C4-2B (cell line): Measurements from ENCODE around the gene ZNRF1.

Experiments used
- ZFX ChIP-seq: fragments of 450-650 bp; IDR thresholded peaks from 2 replicates; pipeline ENCODE4 v1.6.1; 2017
- TF ChIP-seq, protein P1 (sequence below): fragments of 450-650 bp; conservative IDR thresholded peaks from 2 replicates; pipeline ENCODE4 v1.5.1; 2017; ENCODE audit warnings: mild to moderate bottlenecking

DNA sequence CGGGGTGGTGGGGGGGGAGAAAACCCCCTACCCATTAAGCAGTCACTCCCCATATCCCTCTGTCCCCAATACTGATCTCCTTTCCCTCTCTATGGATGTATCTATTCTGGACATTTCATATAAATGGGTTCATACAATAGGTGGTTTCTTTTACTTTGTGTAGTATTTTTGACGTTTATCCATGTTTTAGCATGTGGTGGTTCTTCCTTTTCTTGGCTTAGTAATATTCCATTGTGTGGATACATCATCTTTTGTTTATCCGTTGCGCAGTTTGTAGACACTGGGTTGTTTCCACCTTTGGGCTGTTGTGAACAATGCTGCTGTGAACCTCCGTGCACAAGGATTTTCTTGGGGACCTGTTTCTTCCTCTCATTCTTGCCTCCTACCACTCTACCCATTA, 105.2 kb downstream of the ZNRF1 start:
- TF ChIP-seq, protein P1, sequence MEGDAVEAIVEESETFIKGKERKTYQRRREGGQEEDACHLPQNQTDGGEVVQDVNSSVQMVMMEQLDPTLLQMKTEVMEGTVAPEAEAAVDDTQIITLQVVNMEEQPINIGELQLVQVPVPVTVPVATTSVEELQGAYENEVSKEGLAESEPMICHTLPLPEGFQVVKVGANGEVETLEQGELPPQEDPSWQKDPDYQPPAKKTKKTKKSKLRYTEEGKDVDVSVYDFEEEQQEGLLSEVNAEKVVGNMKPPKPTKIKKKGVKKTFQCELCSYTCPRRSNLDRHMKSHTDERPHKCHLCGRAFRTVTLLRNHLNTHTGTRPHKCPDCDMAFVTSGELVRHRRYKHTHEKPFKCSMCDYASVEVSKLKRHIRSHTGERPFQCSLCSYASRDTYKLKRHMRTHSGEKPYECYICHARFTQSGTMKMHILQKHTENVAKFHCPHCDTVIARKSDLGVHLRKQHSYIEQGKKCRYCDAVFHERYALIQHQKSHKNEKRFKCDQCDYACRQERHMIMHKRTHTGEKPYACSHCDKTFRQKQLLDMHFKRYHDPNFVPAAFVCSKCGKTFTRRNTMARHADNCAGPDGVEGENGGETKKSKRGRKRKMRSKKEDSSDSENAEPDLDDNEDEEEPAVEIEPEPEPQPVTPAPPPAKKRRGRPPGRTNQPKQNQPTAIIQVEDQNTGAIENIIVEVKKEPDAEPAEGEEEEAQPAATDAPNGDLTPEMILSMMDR = no peak
- TF ChIP-seq ZFX = no peak
